ENCODE data around the gene C1orf35. TPM values are rescaled to one million over a fixed set of nuclear protein-coding genes. Genes with fewer than 3 reads are reported as not detected.

Gene C1orf35
- total and polyA plus RNA-seq, 2 donors (not counting 1 experiment from before 2014, with no cell fraction given) = 4.8 to 7.6 TPM

GRCh38 chr1:228106800-228107054 lies 3.6 kb upstream of the C1orf35 start:
- H3K4me3 ChIP-seq (replicated peaks in 1 of 4; ENCODE audit: control extremely low read depth in 1 of 4, insufficient read depth in 1 of 4, low read depth in 3 of 4, low read length in 4 of 4) = no peak overlapping the region
- H3K27me3 ChIP-seq (ENCODE audit: control insufficient read depth, insufficient read depth, low read length) = no peaks in the 10 kb centered on the region
- H3K4me2 ChIP-seq (ENCODE audit: extremely low read depth, insufficient read depth, low read length) = no peak overlapping the region
- no peak overlapping the region for H3K27ac ChIP-seq (ENCODE audit: insufficient read depth, low read length)
- TF ChIP-seq EZH2 (IDR thresholded peaks at IDR 0.05; ENCODE audit: low read length, missing control alignments) (no peak), CTCF (conservative IDR thresholded peaks at IDR 0.05 in 1 of 2, IDR thresholded peaks at IDR 0.05 in 1 of 2; ENCODE audit: low read depth in 1 of 2, low read length in 2 of 2) (no peak)
- peaks cover 18% of the 10 kb centered on the region for H3K79me2 ChIP-seq (ENCODE audit: control insufficient read depth, insufficient read depth, low read length)
- no peaks in the 10 kb centered on the region for H3K4me1 ChIP-seq (ENCODE audit: control insufficient read depth, extremely low read depth, insufficient read depth, low read length)
- no peaks in the 10 kb centered on the region for H4K20me1 ChIP-seq (ENCODE audit: control insufficient read depth, extremely low read depth, insufficient read depth, low read length)
- no peaks in the 10 kb centered on the region for H3K9me3 ChIP-seq (ENCODE audit: control insufficient read depth, insufficient read depth, low read depth, low read length)
- DNase-seq (ENCODE audit: low read depth in 2 of 2) = no peak
- H3K36me3 ChIP-seq (ENCODE audit: control insufficient read depth, insufficient read depth, low read length) = peaks cover 9% of the 10 kb centered on the region
- no peak overlapping the region for H2AFZ ChIP-seq (ENCODE audit: low read length)
- H3K9ac ChIP-seq (ENCODE audit: insufficient read depth, low read length) = no peak overlapping the region

DNA sequence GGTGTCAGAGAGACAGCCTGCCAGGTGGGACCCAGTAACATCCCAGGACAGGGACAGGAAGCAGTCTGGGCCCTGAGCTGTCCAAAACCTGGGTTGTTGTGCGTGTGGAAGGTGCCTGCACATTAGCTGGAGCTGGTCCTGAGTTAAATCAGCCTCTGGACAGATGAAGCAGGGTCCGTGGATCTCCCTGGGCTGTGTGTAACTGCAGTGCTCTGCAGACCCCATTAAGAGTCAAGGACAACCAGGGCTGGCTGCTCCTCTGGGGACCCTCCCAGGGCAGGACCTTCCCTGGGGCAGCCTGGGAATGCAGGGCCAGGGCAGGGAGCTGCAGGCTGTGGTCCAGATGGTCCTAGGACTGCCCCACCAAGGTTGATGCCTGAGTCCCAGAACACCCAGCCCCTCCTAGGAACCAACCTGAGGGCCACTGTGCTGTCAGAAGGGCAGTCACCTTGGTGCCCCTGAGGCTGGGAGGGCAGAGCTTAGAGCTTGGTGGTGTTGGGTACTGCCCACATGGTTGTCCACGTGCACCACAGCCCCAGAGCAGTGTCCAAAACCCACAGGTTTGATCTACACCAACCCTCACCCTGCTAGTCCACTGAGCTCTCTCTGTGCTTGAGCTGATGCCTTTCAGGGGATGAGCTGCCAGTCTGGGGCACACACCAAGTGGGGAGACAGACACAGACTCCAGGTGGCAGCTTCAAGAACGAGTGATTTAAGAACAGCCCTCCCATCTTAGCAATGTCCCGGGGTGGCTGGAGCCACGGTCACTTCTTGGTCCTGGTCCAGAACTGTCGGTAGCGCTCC lies 3.1 kb upstream of the C1orf35 start:
- H4K20me1 ChIP-seq (ENCODE audit: control insufficient read depth, extremely low read depth, insufficient read depth, low read length) = no peaks in the 10 kb centered on the region
- H3K27me3 ChIP-seq (ENCODE audit: control insufficient read depth, insufficient read depth, low read length) = no peaks in the 10 kb centered on the region
- no peaks in the 10 kb centered on the region for H3K4me1 ChIP-seq (ENCODE audit: control insufficient read depth, extremely low read depth, insufficient read depth, low read length)
- H3K36me3 ChIP-seq (ENCODE audit: control insufficient read depth, insufficient read depth, low read length) = peaks cover 10% of the 10 kb centered on the region
- H3K79me2 ChIP-seq (ENCODE audit: control insufficient read depth, insufficient read depth, low read length) = peaks cover 20% of the 10 kb centered on the region
- no peak for TF ChIP-seq CTCF (conservative IDR thresholded peaks at IDR 0.05 in 1 of 2, IDR thresholded peaks at IDR 0.05 in 1 of 2; ENCODE audit: low read depth in 1 of 2, low read length in 2 of 2)
- no peak for TF ChIP-seq EZH2 (IDR thresholded peaks at IDR 0.05; ENCODE audit: low read length, missing control alignments)
- H3K9ac ChIP-seq (ENCODE audit: insufficient read depth, low read length) = no peak overlapping the region
- no peak overlapping the region for H3K4me2 ChIP-seq (ENCODE audit: extremely low read depth, insufficient read depth, low read length)
- H3K9me3 ChIP-seq (ENCODE audit: control insufficient read depth, insufficient read depth, low read depth, low read length) = no peaks in the 10 kb centered on the region
- H2AFZ ChIP-seq (ENCODE audit: low read length) = no peak overlapping the region
- no peak overlapping the region for H3K27ac ChIP-seq (ENCODE audit: insufficient read depth, low read length)
- no peak overlapping the region for H3K4me3 ChIP-seq (replicated peaks in 1 of 4; ENCODE audit: control extremely low read depth in 1 of 4, insufficient read depth in 1 of 4, low read depth in 3 of 4, low read length in 4 of 4)
- no peak for DNase-seq (ENCODE audit: low read depth in 2 of 2)

GRCh38 chr1:228105270-228105995 lies 2.3 kb upstream of the C1orf35 start:
- TF ChIP-seq EZH2 (IDR thresholded peaks at IDR 0.05; ENCODE audit: low read length, missing control alignments) (no peak), CTCF (conservative IDR thresholded peaks at IDR 0.05 in 1 of 2, IDR thresholded peaks at IDR 0.05 in 1 of 2; ENCODE audit: low read depth in 1 of 2, low read length in 2 of 2) (no peak)
- H4K20me1 ChIP-seq (ENCODE audit: control insufficient read depth, extremely low read depth, insufficient read depth, low read length) = no peaks in the 10 kb centered on the region
- no peak overlapping the region for H2AFZ ChIP-seq (ENCODE audit: low read length)
- H3K27me3 ChIP-seq (ENCODE audit: control insufficient read depth, insufficient read depth, low read length) = no peaks in the 10 kb centered on the region
- peaks cover 16% of the 10 kb centered on the region for H3K36me3 ChIP-seq (ENCODE audit: control insufficient read depth, insufficient read depth, low read length)
- no peak overlapping the region for H3K4me2 ChIP-seq (ENCODE audit: extremely low read depth, insufficient read depth, low read length)
- H3K9me3 ChIP-seq (ENCODE audit: control insufficient read depth, insufficient read depth, low read depth, low read length) = no peaks in the 10 kb centered on the region
- no peaks in the 10 kb centered on the region for H3K4me1 ChIP-seq (ENCODE audit: control insufficient read depth, extremely low read depth, insufficient read depth, low read length)
- H3K27ac ChIP-seq (ENCODE audit: insufficient read depth, low read length) = no peak overlapping the region
- H3K79me2 ChIP-seq (ENCODE audit: control insufficient read depth, insufficient read depth, low read length) = peaks cover 24% of the 10 kb centered on the region
- H3K9ac ChIP-seq (ENCODE audit: insufficient read depth, low read length) = no peak overlapping the region
- no peak for DNase-seq (ENCODE audit: low read depth in 2 of 2)
- H3K4me3 ChIP-seq (replicated peaks in 1 of 4; ENCODE audit: control extremely low read depth in 1 of 4, insufficient read depth in 1 of 4, low read depth in 3 of 4, low read length in 4 of 4) = no peak overlapping the region
